Neural cell (in vitro differentiated cells): ENCODE measurements around the gene RTP5. TPM values are rescaled to one million over a fixed set of nuclear protein-coding genes. Genes with fewer than 3 reads are reported as not detected.

Source experiments
- H2AFZ ChIP-seq: fragments of 200-600, 300-800 bp; sonication (generic), shearing (Covaris generic); 2 replicates; pipeline ENCODE4 v1.6.0; 2014; ENCODE audit warnings: low read depth, mild to moderate bottlenecking, antibody characterized with exemption, low read length, moderate library complexity
- H3F3A ChIP-seq: fragments of 200-600 bp; shearing (Covaris generic); 2 replicates; pipeline ENCODE4 v1.6.1; 2016; ENCODE audit warnings: mild to moderate bottlenecking, moderate library complexity, mixed read lengths, antibody characterized with exemption, low read length; ENCODE audit not compliant: insufficient read depth, poor library complexity, severe bottlenecking
- H3K27ac ChIP-seq: fragments of 200-600, 300-800 bp; sonication (generic), shearing (Covaris generic); 2 replicates; pipeline ENCODE4 v1.5.1; 2014; ENCODE audit warnings: mild to moderate bottlenecking, low read length, moderate library complexity
- H3K27me3 ChIP-seq: fragments of 300-800, 200-600 bp; sonication (generic), shearing (Covaris generic); 2 replicates; pipeline ENCODE4 v1.6.0; 2014; ENCODE audit warnings: mild to moderate bottlenecking, low read depth, low read length, moderate library complexity; ENCODE audit not compliant: insufficient read depth
- H3K36me3 ChIP-seq: fragments of 300-800, 200-600 bp; sonication (generic), shearing (Covaris generic); 2 replicates; pipeline ENCODE4 v1.5.1; 2014; ENCODE audit warnings: mild to moderate bottlenecking, antibody characterized with exemption, low read length, moderate library complexity; ENCODE audit not compliant: insufficient read depth
- H3K4me2 ChIP-seq: fragments of 300-800, 200-600 bp; sonication (generic), shearing (Covaris generic); 2 replicates; pipeline ENCODE4 v1.6.0; 2014; ENCODE audit warnings: mild to moderate bottlenecking, low read length
- H3K4me3 ChIP-seq: fragments of 300-800, 200-600 bp; sonication (generic), shearing (Covaris generic); 2 replicates; pipeline ENCODE4 v1.5.1; 2014; ENCODE audit warnings: mild to moderate bottlenecking, low read length, moderate library complexity
- H3K79me2 ChIP-seq: fragments of 200-600 bp; shearing (Covaris generic); replicated peaks from 2 replicates; pipeline ENCODE4 v1.6.0; 2014; ENCODE audit warnings: mild to moderate bottlenecking, low read length, moderate library complexity; ENCODE audit not compliant: insufficient read depth
- H3K9ac ChIP-seq: fragments of 300-800, 200-600 bp; sonication (generic), shearing (Covaris generic); 2 replicates; pipeline ENCODE4 v1.6.1; 2016; ENCODE audit warnings: mild to moderate bottlenecking, low read length, mixed read lengths
- H3K9me2 ChIP-seq: fragments of 200-600 bp; shearing (Covaris generic); 2 replicates; pipeline ENCODE4 v1.6.1; 2016; ENCODE audit warnings: mild to moderate bottlenecking, low read length, mixed read lengths; ENCODE audit not compliant: insufficient read depth
- H3K9me3 ChIP-seq: fragments of 200-600, 300-800 bp; sonication (generic), shearing (Covaris generic); 2 replicates; pipeline ENCODE4 v1.6.1; 2016; ENCODE audit warnings: mild to moderate bottlenecking, mixed run types, low read length, moderate library complexity, mixed read lengths
- H4K20me1 ChIP-seq: fragments of 200-600 bp; shearing (Covaris generic); 2 replicates; pipeline ENCODE4 v1.6.1; 2016; ENCODE audit warnings: mild to moderate bottlenecking, mixed run types; ENCODE audit not compliant: insufficient read depth
- EP300 ChIP-seq: fragments of 450-650 bp; conservative IDR thresholded peaks from 2 replicates; pipeline ENCODE4 v1.6.1; 2014; ENCODE audit warnings: antibody characterized with exemption, mild to moderate bottlenecking, moderate library complexity; ENCODE audit not compliant: poor library complexity, severe bottlenecking
- EZH2 ChIP-seq: fragments of 200-600, 300-800 bp; shearing (Covaris generic), sonication (generic); IDR thresholded peaks from 2 replicates; pipeline ENCODE4 v1.6.1; 2014; ENCODE audit warnings: antibody characterized with exemption, low read length, borderline replicate concordance, mild to moderate bottlenecking; ENCODE audit not compliant: insufficient read depth, poor library complexity, severe bottlenecking
- MXI1 ChIP-seq: fragments of 450-650 bp; conservative IDR thresholded peaks from 2 replicates; pipeline ENCODE4 v1.6.1; 2014; ENCODE audit warnings: antibody characterized with exemption, mild to moderate bottlenecking; ENCODE audit not compliant: poor library complexity, severe bottlenecking
- POLR2AphosphoS5 ChIP-seq: IDR thresholded peaks from 2 replicates; pipeline ENCODE4 v1.6.1; 2012
- RAD21 ChIP-seq: fragments of 450-650 bp; conservative IDR thresholded peaks from 2 replicates; pipeline ENCODE4 v1.6.1; 2014; ENCODE audit warnings: antibody characterized with exemption, mild to moderate bottlenecking, moderate library complexity
- SMC3 ChIP-seq: fragments of 450-650 bp; conservative IDR thresholded peaks from 2 replicates; pipeline ENCODE4 v1.6.1; 2014; ENCODE audit warnings: antibody characterized with exemption, mild to moderate bottlenecking, moderate library complexity; ENCODE audit not compliant: poor library complexity
- TAF1 ChIP-seq: IDR thresholded peaks from 2 replicates; pipeline ENCODE4 v1.6.1; 2012; ENCODE audit warnings: low read depth
- polyA plus RNA-seq: library from polyadenylated mRNA; depleted of rRNA; stranded (reverse); fragments of >200 nt; gene quantifications from 2 replicates; pipeline ENCODE4 v1.2.3, GENCODE V29; 2014
- TF ChIP-seq, protein P1 (sequence below): fragments of 450-650 bp; IDR thresholded peaks from 2 replicates; pipeline ENCODE4 v1.5.1; 2014; ENCODE audit warnings: antibody characterized with exemption, mild to moderate bottlenecking, moderate library complexity; ENCODE audit not compliant: poor library complexity, severe bottlenecking
- TF ChIP-seq, protein P2 (sequence below): IDR thresholded peaks from 2 replicates; pipeline ENCODE4 v1.6.1; 2012; ENCODE audit warnings: borderline replicate concordance

RTP5 gene
- polyA plus RNA-seq, 1 donor from 2014 or later: 1.8 TPM

GRCh38 chr2:241852981-241853631, 16.4 kb upstream of the RTP5 start (continued):
- TF ChIP-seq EZH2 (no peak), TAF1 (no peak)

- no peaks in the 10 kb centered on the region for H4K20me1 ChIP-seq
- H3K9me2 ChIP-seq: no peaks in the 10 kb centered on the region
- TF ChIP-seq SMC3 (no peak), EP300 (no peak), EZH2 (no peak), RAD21 (no peak), POLR2AphosphoS5 (no peak), MXI1 (no peak), TAF1 (no peak)
- TF ChIP-seq, protein P1, sequence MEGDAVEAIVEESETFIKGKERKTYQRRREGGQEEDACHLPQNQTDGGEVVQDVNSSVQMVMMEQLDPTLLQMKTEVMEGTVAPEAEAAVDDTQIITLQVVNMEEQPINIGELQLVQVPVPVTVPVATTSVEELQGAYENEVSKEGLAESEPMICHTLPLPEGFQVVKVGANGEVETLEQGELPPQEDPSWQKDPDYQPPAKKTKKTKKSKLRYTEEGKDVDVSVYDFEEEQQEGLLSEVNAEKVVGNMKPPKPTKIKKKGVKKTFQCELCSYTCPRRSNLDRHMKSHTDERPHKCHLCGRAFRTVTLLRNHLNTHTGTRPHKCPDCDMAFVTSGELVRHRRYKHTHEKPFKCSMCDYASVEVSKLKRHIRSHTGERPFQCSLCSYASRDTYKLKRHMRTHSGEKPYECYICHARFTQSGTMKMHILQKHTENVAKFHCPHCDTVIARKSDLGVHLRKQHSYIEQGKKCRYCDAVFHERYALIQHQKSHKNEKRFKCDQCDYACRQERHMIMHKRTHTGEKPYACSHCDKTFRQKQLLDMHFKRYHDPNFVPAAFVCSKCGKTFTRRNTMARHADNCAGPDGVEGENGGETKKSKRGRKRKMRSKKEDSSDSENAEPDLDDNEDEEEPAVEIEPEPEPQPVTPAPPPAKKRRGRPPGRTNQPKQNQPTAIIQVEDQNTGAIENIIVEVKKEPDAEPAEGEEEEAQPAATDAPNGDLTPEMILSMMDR: no peak
- TF ChIP-seq, protein P2, sequence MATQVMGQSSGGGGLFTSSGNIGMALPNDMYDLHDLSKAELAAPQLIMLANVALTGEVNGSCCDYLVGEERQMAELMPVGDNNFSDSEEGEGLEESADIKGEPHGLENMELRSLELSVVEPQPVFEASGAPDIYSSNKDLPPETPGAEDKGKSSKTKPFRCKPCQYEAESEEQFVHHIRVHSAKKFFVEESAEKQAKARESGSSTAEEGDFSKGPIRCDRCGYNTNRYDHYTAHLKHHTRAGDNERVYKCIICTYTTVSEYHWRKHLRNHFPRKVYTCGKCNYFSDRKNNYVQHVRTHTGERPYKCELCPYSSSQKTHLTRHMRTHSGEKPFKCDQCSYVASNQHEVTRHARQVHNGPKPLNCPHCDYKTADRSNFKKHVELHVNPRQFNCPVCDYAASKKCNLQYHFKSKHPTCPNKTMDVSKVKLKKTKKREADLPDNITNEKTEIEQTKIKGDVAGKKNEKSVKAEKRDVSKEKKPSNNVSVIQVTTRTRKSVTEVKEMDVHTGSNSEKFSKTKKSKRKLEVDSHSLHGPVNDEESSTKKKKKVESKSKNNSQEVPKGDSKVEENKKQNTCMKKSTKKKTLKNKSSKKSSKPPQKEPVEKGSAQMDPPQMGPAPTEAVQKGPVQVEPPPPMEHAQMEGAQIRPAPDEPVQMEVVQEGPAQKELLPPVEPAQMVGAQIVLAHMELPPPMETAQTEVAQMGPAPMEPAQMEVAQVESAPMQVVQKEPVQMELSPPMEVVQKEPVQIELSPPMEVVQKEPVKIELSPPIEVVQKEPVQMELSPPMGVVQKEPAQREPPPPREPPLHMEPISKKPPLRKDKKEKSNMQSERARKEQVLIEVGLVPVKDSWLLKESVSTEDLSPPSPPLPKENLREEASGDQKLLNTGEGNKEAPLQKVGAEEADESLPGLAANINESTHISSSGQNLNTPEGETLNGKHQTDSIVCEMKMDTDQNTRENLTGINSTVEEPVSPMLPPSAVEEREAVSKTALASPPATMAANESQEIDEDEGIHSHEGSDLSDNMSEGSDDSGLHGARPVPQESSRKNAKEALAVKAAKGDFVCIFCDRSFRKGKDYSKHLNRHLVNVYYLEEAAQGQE: no peak
- H3K9me3 ChIP-seq: no peaks in the 10 kb centered on the region
- H3K9ac ChIP-seq: no peak overlapping the region
- no peaks in the 10 kb centered on the region for H3K27me3 ChIP-seq
- no peaks in the 10 kb centered on the region for H3K79me2 ChIP-seq
- H3K27ac ChIP-seq: no peak overlapping the region
- no peak overlapping the region for H3K4me2 ChIP-seq
- H2AFZ ChIP-seq: no peak overlapping the region
- no peaks in the 10 kb centered on the region for H3F3A ChIP-seq
- H3K36me3 ChIP-seq: no peaks in the 10 kb centered on the region
- no peak overlapping the region for H3K4me3 ChIP-seq
Measured at GRCh38 chr2:241853651-241854341, 15.7 kb upstream of the RTP5 start.
